Heart right ventricle (tissue), 16 donors: ENCODE measurements around the gene CTNND2. TPM values are rescaled to one million over a fixed set of nuclear protein-coding genes. Genes with fewer than 3 reads are reported as not detected.

Experiments used
- ATAC-seq, 8 donors: fragments of 200-7000 bp; cut with Tn5 transposase; one replicate each; pipeline ENCODE4 v1.9.1; 2020; ENCODE audit warnings: mild to moderate bottlenecking in 8 of 8, moderate library complexity in 8 of 8, moderate number of reproducible peaks in 1 of 8
- DNase-seq, 2 donors: peaks; one replicate each; pipeline ENCODE4 v3.0.0-alpha.2; 2020
- H3K27ac ChIP-seq, 10 donors: fragments of 200-600 bp; sonication (generic) in 2 of 10; one replicate each; pipeline versions ENCODE4 v1.5.0 to v1.8.0; 2020 to 2022; ENCODE audit warnings: mild to moderate bottlenecking in 3 of 10
- H3K27me3 ChIP-seq, 7 donors: fragments of 200-600 bp; one replicate each; pipeline ENCODE4 v1.8.0; 2021 to 2022; ENCODE audit warnings: mild to moderate bottlenecking in 2 of 7
- H3K36me3 ChIP-seq, 9 donors: fragments of 200-600 bp; sonication (generic) in 1 of 9; one replicate each; pipeline versions ENCODE4 v1.5.0 to v1.8.0; 2020 to 2022; ENCODE audit warnings: mild to moderate bottlenecking in 2 of 9
- H3K4me1 ChIP-seq, 9 donors: fragments of 200-600 bp; sonication (generic) in 1 of 9; one replicate each; pipeline versions ENCODE4 v1.5.0 to v1.8.0; 2020 to 2022; ENCODE audit warnings: mild to moderate bottlenecking in 4 of 9
- H3K4me3 ChIP-seq, 10 donors: fragments of 200-600 bp; sonication (generic) in 2 of 10; one replicate each; pipeline versions ENCODE4 v1.5.0 to v1.8.0; 2020 to 2022; ENCODE audit warnings: mild to moderate bottlenecking in 7 of 10, moderate library complexity in 2 of 10
- H3K9me3 ChIP-seq, 11 donors: fragments of 200-600 bp in 10 of 11; sonication (generic) in 2 of 11; one replicate each; pipeline versions ENCODE4 v1.5.0 to v1.8.0; 2013 to 2022; ENCODE audit warnings: mild to moderate bottlenecking in 2 of 11, control low read depth in 1 of 11, moderate library complexity in 1 of 11
- WGBS, 2 donors: extraction: QIAGEN DNeasy Blood & Tissue Kit; methylation state at CpG; one replicate each; pipeline ENCODE4 v1.1.7; 2013; ENCODE audit warnings: inconsistent platforms in 1 of 2; 5-methylcytosine and 5-hydroxymethylcytosine counted together
- intact Hi-C, 10 donors: fragments of 100-400 bp; cut with DNase I; formaldehyde crosslinking; loops; one replicate each; pipeline versions ENCODE4 v1.11.1 to v1.14.2; 2022
- polyA plus RNA-seq, 2 donors: library from polyadenylated mRNA; stranded (reverse); fragments of 200-250 nt; gene quantifications; one replicate each; pipeline ENCODE4 v1.2.3, GENCODE V29; 2013
- total RNA-seq, 10 donors: library from RNA; stranded (reverse); fragmentation: NEBNext Ultra II Directional in 3 of 10; extraction: Animal tissue kit (Norgen Biotek cat#: 25700) in 3 of 10; gene quantifications; one replicate each; pipeline versions ENCODE4 v1.2.1 to v1.2.4, GENCODE V29; 2021 to 2023
- TF ChIP-seq, protein P1 (sequence below), 9 donors: fragments of 200-600 bp; sonication (generic) in 2 of 9; IDR thresholded peaks; one replicate each; pipeline versions ENCODE4 v1.5.0 to v1.8.0; 2021 to 2022; ENCODE audit warnings: antibody characterized with exemption in 9 of 9, mild to moderate bottlenecking in 5 of 9, moderate library complexity in 1 of 9
- donor health status: Arrhythmogenic right ventricular cardiomyopathy.
- donor health status: ischemic (EF 13 %, LVEDD 7.1; RV severe dilation, severe dysfunction).
- donor health status: healthy with polysubstance abuse.
- donor health status: DM: no; HTN: yes; CAD: no.
- donor health status: DM: no; HTN: no; CAD: no.
- donor health status: ischemic (EF 25% LVEDD 6.9; RV normal size, moderate dysfunction).
- donor health status: ischemic (EF 25% LVEDD 5.7; RV mildly dilated, moderate dysfunction).
- donor health status: healthy.
- donor health status: DM: yes; HTN: yes; CAD: no.
- donor health status: Ischemic cardiomyopathy.
- donor health status: ischemic (EF 35%, LVEDD 5.7; RV mildly dilated, moderate dysfunction).
- donor health status: nonischemic (EF 11% LVEDD 7.7; RV severe dilation, severe dysfunction).
- donor health status: DM: yes; HTN: yes; CAD: no.
- donor health status: PGD.
- donor health status: ischemic (EF 29% LVEDD 5.4; RV normal size, mild dysfunction).
- donor health status: nonischemic (EF 23%, LVEDD 6.1; RV moderate dilation, normal function).

The CTNND2 gene
- total and polyA plus RNA-seq, 12 donors, result 1.1 to 29.6 (median 9.9) TPM

DNA sequence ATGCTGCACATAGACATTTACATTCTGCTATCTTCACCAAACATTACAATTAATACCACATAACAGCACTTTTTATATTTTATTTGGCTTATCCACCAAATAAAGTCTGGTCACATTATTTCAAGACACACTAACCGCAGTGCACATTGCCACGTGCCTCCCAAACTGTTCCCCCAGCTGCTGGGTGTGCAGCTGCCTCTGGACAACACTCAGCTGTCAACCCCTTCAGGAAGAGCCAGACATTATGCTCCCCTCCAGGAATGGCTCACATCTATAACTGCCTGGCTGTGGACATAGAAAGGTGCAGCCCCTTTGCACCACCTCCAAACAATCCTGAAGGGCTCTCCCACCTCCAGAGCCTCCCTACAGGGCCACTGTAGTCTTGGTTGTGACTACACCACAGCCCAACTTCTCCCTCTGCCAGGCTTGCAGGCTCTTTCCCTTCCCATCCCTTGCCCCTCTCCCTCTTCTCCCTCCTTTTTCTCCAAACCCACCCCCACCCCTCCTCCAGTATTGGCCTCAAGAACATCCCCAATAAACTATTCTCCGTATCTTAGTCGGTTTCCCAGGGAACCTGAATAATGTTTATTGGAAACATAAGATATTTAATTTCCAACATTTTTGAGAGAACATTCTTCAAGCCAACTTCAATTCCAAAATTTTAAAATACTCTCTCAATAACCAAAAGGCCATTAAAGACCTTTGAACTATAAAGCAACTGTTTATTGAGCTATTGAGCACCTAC is 372.3 kb downstream of the CTNND2 start:
- TF ChIP-seq, protein P1, sequence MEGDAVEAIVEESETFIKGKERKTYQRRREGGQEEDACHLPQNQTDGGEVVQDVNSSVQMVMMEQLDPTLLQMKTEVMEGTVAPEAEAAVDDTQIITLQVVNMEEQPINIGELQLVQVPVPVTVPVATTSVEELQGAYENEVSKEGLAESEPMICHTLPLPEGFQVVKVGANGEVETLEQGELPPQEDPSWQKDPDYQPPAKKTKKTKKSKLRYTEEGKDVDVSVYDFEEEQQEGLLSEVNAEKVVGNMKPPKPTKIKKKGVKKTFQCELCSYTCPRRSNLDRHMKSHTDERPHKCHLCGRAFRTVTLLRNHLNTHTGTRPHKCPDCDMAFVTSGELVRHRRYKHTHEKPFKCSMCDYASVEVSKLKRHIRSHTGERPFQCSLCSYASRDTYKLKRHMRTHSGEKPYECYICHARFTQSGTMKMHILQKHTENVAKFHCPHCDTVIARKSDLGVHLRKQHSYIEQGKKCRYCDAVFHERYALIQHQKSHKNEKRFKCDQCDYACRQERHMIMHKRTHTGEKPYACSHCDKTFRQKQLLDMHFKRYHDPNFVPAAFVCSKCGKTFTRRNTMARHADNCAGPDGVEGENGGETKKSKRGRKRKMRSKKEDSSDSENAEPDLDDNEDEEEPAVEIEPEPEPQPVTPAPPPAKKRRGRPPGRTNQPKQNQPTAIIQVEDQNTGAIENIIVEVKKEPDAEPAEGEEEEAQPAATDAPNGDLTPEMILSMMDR (IDR thresholded peaks at IDR 0.05), result no peak
- Histone ChIP-seq H3K27ac (no peak overlapping the region), H3K4me1 (peaks cover 0 to 8% (median 4%) of the 10 kb centered on the region in 9 donors), H3K36me3 (no peaks in the 10 kb centered on the region), H3K4me3 (no peak overlapping the region), H3K9me3 (no peaks in the 10 kb centered on the region), H3K27me3 (no peaks in the 10 kb centered on the region)
- peak in 1 of 2 donors; percentile 8 for DNase-seq
- ATAC-seq, result peak in 5 of 8 donors; percentile 40 to 78 (median 46)
- intact Hi-C loops, result no loop called here
- WGBS, 2 donors, result 51 to 56% methylated on average over 4 of the region's 4 CpGs

DNA sequence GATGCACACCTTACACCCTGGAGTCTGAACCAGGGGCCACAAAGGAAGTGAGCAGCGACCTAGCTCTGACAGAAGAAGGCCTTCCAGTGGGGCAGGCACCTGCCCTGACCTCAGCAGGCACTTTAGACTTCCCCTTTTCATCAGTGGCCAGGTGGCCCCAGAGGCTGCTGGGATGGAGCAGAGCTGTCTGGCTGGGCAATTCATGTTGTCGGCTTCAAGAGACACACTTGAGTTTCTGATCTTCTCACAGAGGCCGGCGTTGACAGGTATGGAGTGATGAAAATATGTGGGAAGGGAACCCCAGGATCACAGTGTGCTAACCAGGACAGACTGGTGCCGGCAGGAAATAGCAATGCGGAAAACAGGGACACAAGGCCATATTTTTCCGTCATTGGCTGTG is 375.5 kb downstream of the CTNND2 start:
- DNase-seq (peak; percentile 50), ATAC-seq (peak; percentile 75 to 97 (median 92))
- Histone ChIP-seq H3K4me1 (peaks cover 0 to 11% (median 4%) of the 10 kb centered on the region in 9 donors), H3K4me3 (no peak overlapping the region), H3K27ac (peak overlapping the region in 4 of 10 donors; percentile 1 to 65 (median 36)), H3K9me3 (no peaks in the 10 kb centered on the region), H3K36me3 (no peaks in the 10 kb centered on the region), H3K27me3 (no peaks in the 10 kb centered on the region)
- intact Hi-C loops, result no loop called here
- WGBS, 2 donors, result 36 to 49% methylated on average over 7 of the region's 7 CpGs
- TF ChIP-seq, protein P1 (IDR thresholded peaks at IDR 0.05), result no peak

DNA sequence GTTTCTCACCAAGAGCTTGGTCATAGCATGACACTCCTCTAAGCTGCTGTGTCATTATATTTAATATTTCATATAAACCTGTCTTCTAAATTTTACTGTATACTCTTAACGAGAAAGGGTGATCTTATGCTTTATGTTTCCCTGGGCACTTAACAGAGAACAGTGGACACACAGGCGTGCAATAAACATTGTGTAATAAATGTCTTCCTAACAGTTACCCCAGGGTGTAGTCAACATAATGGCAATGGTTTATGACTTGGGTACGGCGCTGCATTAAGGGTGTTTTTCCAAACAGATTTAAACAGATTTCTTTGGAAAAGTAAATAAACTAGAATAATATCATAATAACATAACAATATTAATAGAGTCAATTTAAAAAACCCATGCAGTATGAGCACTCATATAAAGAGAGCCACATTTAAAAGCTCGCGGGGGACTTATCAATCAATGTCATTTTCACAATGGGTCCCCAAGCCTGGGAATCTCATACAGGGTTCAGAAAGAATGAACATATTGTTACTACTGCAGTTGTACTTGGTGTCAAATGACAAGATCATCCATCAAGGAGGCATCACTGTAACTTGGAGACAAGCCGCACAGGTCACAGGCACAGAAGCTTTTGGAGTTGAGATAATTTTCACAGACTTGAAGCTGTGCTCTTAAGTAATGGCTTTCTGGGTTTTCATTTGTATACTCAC is 376.4 kb downstream of the CTNND2 start:
- Histone ChIP-seq H3K9me3 (no peaks in the 10 kb centered on the region), H3K4me3 (no peak overlapping the region), H3K4me1 (peaks cover 0 to 11% (median 4%) of the 10 kb centered on the region in 9 donors), H3K27me3 (no peaks in the 10 kb centered on the region), H3K36me3 (no peaks in the 10 kb centered on the region), H3K27ac (no peak overlapping the region)
- ATAC-seq (no peak), DNase-seq (no peak)
- TF ChIP-seq, protein P1 (IDR thresholded peaks at IDR 0.05), result no peak
- intact Hi-C loops, result no loop called here
- WGBS, 2 donors, result 85 to 89% methylated on average over 7 of the region's 7 CpGs

DNA sequence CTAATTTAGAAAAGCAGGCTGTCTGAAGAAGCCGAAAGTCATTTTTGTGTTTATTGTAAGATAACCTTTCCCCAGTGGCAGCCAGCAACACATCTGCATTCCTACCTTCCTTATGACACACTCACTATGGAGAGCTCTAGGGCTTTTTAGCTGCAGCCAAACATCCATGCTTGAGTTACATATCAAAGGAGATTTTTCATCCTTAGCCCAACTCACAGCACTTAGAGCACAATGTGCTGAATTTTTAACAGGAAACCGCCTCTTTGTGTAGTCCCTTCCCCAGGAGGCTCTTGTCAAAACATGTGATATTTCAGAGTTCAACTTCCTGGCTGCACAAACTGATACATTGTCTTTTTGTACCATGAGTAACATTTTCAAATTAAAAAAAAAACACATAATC is 379.2 kb downstream of the CTNND2 start:
- ATAC-seq, result no peak
- H3K36me3 ChIP-seq, result no peaks in the 10 kb centered on the region
- TF ChIP-seq, protein P1 (IDR thresholded peaks at IDR 0.05), result no peak
- no peaks in the 10 kb centered on the region for H3K9me3 ChIP-seq
- WGBS, 2 donors, result 41 to 58% methylated on average over 2 of the region's 2 CpGs
- intact Hi-C loops, result no loop called here
- H3K4me3 ChIP-seq, result no peak overlapping the region
- DNase-seq, result no peak
- H3K4me1 ChIP-seq, result peaks cover 0 to 7% (median 1%) of the 10 kb centered on the region in 9 donors
- no peak overlapping the region for H3K27ac ChIP-seq
- no peaks in the 10 kb centered on the region for H3K27me3 ChIP-seq
